GM23338 (cell line): Measurements from ENCODE around the gene MYO6. TPM values are rescaled to one million over a fixed set of nuclear protein-coding genes. Genes with fewer than 3 reads are reported as not detected.

ENCODE experiments used
- ATAC-seq: fragments of 200-7000 bp; cut with Tn5 transposase; 3 replicates; pipeline ENCODE4 v1.9.1; 2020
- DNase-seq: peaks from one replicate; pipeline ENCODE4 v3.0.0-alpha.2; 2015; ENCODE audit warnings: low spot score
- H2AFZ ChIP-seq: fragments of 200-600 bp; sonication (generic); 2 replicates; pipeline ENCODE4 v1.8.0; 2016; ENCODE audit warnings: antibody characterized with exemption, mild to moderate bottlenecking, moderate library complexity
- H3F3A ChIP-seq: fragments of 200-600 bp; sonication (generic); replicated peaks from 2 replicates; pipeline ENCODE4 v1.8.0; 2017; ENCODE audit warnings: antibody characterized with exemption, mixed run types, low read depth
- H3K27ac ChIP-seq: fragments of 200-600 bp; sonication (generic); 2 replicates; pipeline ENCODE4 v1.6.1; 2016; ENCODE audit warnings: low read depth
- H3K27me3 ChIP-seq: fragments of 200-600 bp; sonication (generic); 2 replicates; pipeline ENCODE4 v1.8.0; 2016; ENCODE audit warnings: mild to moderate bottlenecking, mixed run types, moderate library complexity; ENCODE audit not compliant: insufficient read depth
- H3K36me3 ChIP-seq: fragments of 200-600 bp; sonication (generic); 2 replicates; pipeline ENCODE4 v1.8.0; 2016; ENCODE audit warnings: mild to moderate bottlenecking; ENCODE audit not compliant: insufficient read depth
- H3K4me1 ChIP-seq: fragments of 200-600 bp; sonication (generic); 2 replicates; pipeline ENCODE4 v1.8.0; 2016; ENCODE audit warnings: mild to moderate bottlenecking, moderate library complexity; ENCODE audit not compliant: insufficient read depth
- H3K4me2 ChIP-seq: fragments of 200-600 bp; sonication (generic); 2 replicates; pipeline ENCODE4 v1.7.1; 2017; ENCODE audit warnings: mixed run types
- H3K4me3 ChIP-seq: fragments of 200-600 bp; sonication (generic); 2 replicates; pipeline ENCODE4 v1.6.1; 2016; ENCODE audit warnings: mixed run types
- H3K79me2 ChIP-seq: fragments of 200-600 bp; sonication (generic); replicated peaks from 2 replicates; pipeline ENCODE4 v1.8.0; 2017; ENCODE audit warnings: mild to moderate bottlenecking; ENCODE audit not compliant: insufficient read depth
- H3K9me2 ChIP-seq: fragments of 200-600 bp; sonication (generic); 2 replicates; pipeline ENCODE4 v1.8.0; 2017; ENCODE audit not compliant: insufficient read depth
- H4K20me1 ChIP-seq: fragments of 200-600 bp; sonication (generic); replicated peaks from 2 replicates; pipeline ENCODE4 v1.8.0; 2017; ENCODE audit warnings: mild to moderate bottlenecking; ENCODE audit not compliant: insufficient read depth
- H3K27ac Mint-ChIP-seq: 2 replicates; pipeline ENCODE4 v1.8.0; 2020; ENCODE audit warnings: inconsistent platforms, mild to moderate bottlenecking, moderate library complexity, mixed read lengths
- H3K27me3 Mint-ChIP-seq: 3 replicates; pipeline ENCODE4 v1.8.0; 2022; ENCODE audit warnings: low read depth, mild to moderate bottlenecking, moderate library complexity, mixed read lengths, inconsistent platforms; ENCODE audit not compliant: insufficient read depth, poor library complexity
- H3K36me3 Mint-ChIP-seq: 3 replicates; pipeline ENCODE4 v1.8.0; 2021; ENCODE audit warnings: low read depth, mild to moderate bottlenecking, inconsistent platforms, moderate library complexity, mixed read lengths
- H3K4me1 Mint-ChIP-seq: 3 replicates; pipeline ENCODE4 v1.8.0; 2020; ENCODE audit warnings: mild to moderate bottlenecking, inconsistent platforms, mixed read lengths
- H3K4me3 Mint-ChIP-seq: 3 replicates; pipeline ENCODE4 v1.8.0; 2021; ENCODE audit warnings: moderate library complexity, mild to moderate bottlenecking, inconsistent platforms, mixed read lengths
- H3K9me3 Mint-ChIP-seq: 3 replicates; pipeline ENCODE4 v1.8.0; 2020; ENCODE audit warnings: moderate library complexity, mild to moderate bottlenecking, inconsistent platforms, mixed read lengths
- CTCF ChIP-seq, 2 experiments: fragments of 200-600 bp in 1 of 2; sonication (generic) in 1 of 2; conservative IDR thresholded peaks; 2 replicates each; pipeline versions ENCODE4 v1.5.1 to v1.6.1; 2016 to 2017; ENCODE audit warnings: antibody characterized with exemption in 2 of 2, low read depth in 2 of 2, mild to moderate bottlenecking in 2 of 2, moderate library complexity in 1 of 2
- EZH2 ChIP-seq: fragments of 200-600 bp; sonication (generic); IDR thresholded peaks from one replicate; pipeline ENCODE4 v1.8.0; 2017; ENCODE audit warnings: antibody characterized with exemption, mild to moderate bottlenecking, low read depth; ENCODE audit not compliant: unreplicated experiment
- JUNB ChIP-seq: IDR thresholded peaks from one replicate; pipeline ENCODE4 v1.6.1; 2016; ENCODE audit warnings: antibody characterized with exemption; ENCODE audit not compliant: unreplicated experiment
- POLR2AphosphoS5 ChIP-seq: IDR thresholded peaks from 2 replicates; pipeline ENCODE4 v1.6.1; 2016; ENCODE audit warnings: antibody characterized with exemption, low read depth
- ZNF331 ChIP-seq: fragments of 250-450 bp; sonication (Bioruptor Pico); IDR thresholded peaks from 2 replicates; pipeline ENCODE4 v1.5.0; 2020; ENCODE audit warnings: low read depth, mild to moderate bottlenecking, moderate library complexity
- polyA plus RNA-seq: library from polyadenylated mRNA; unstranded; fragments of >200 nt; fragmentation: Nextera tagmentation; extraction: Ambion mirVana; gene quantifications from 2 replicates; pipeline ENCODE4 v1.2.1, GENCODE V29; 2016
- total RNA-seq: library from RNA; depleted of rRNA; stranded (reverse); fragments of >200 nt; shearing (Covaris generic); gene quantifications from 2 replicates; pipeline ENCODE4 v1.2.3, GENCODE V29; 2014
- TF ChIP-seq, protein P1 (sequence below): IDR thresholded peaks from one replicate; pipeline ENCODE4 v1.6.1; 2018; ENCODE audit warnings: antibody characterized with exemption; ENCODE audit not compliant: unreplicated experiment

MYO6 gene
- total and polyA plus RNA-seq, 2 experiments from 2014 or later, result 21.8 to 33.0 TPM

GRCh38 chr6:75766387-75766786, 17.3 kb downstream of the MYO6 start:
- Histone ChIP-seq H2AFZ (no peak overlapping the region), H3K4me3 (no peak overlapping the region), H3K27ac (no peak overlapping the region), H4K20me1 (peaks cover 19% of the 10 kb centered on the region), H3F3A (no peaks in the 10 kb centered on the region), H3K9me2 (no peaks in the 10 kb centered on the region), H3K27me3 (no peaks in the 10 kb centered on the region), H3K36me3 (no peaks in the 10 kb centered on the region), H3K4me2 (no peak overlapping the region), H3K4me1 (no peaks in the 10 kb centered on the region), H3K79me2 (peaks cover 10% of the 10 kb centered on the region)
- H3K27ac Mint-ChIP-seq, result no peak overlapping the region
- peaks cover 5% of the 10 kb centered on the region for H3K4me1 Mint-ChIP-seq
- no peak overlapping the region for H3K4me3 Mint-ChIP-seq
- ATAC-seq, result no peak
- H3K27me3 Mint-ChIP-seq, result peaks cover 4% of the 10 kb centered on the region
- TF ChIP-seq POLR2AphosphoS5 (no peak), CTCF (conservative IDR thresholded peaks at IDR 0.05; ENCODE audit: low read depth in 2 of 2) (no peak), EZH2 (no peak), ZNF331 (CRISPR knock-in tag) (no peak), JUNB (no peak)
- TF ChIP-seq, protein P1, sequence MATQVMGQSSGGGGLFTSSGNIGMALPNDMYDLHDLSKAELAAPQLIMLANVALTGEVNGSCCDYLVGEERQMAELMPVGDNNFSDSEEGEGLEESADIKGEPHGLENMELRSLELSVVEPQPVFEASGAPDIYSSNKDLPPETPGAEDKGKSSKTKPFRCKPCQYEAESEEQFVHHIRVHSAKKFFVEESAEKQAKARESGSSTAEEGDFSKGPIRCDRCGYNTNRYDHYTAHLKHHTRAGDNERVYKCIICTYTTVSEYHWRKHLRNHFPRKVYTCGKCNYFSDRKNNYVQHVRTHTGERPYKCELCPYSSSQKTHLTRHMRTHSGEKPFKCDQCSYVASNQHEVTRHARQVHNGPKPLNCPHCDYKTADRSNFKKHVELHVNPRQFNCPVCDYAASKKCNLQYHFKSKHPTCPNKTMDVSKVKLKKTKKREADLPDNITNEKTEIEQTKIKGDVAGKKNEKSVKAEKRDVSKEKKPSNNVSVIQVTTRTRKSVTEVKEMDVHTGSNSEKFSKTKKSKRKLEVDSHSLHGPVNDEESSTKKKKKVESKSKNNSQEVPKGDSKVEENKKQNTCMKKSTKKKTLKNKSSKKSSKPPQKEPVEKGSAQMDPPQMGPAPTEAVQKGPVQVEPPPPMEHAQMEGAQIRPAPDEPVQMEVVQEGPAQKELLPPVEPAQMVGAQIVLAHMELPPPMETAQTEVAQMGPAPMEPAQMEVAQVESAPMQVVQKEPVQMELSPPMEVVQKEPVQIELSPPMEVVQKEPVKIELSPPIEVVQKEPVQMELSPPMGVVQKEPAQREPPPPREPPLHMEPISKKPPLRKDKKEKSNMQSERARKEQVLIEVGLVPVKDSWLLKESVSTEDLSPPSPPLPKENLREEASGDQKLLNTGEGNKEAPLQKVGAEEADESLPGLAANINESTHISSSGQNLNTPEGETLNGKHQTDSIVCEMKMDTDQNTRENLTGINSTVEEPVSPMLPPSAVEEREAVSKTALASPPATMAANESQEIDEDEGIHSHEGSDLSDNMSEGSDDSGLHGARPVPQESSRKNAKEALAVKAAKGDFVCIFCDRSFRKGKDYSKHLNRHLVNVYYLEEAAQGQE, result no peak
- H3K36me3 Mint-ChIP-seq, result no peaks in the 10 kb centered on the region; the same call in 2 of the 3 replicates
- DNase-seq, result no peak
- no peaks in the 10 kb centered on the region for H3K9me3 Mint-ChIP-seq

GRCh38 chr6:75770844-75771243, 21.8 kb downstream of the MYO6 start:
- no peak overlapping the region for H3K27ac Mint-ChIP-seq
- ATAC-seq, result no peak
- TF ChIP-seq, protein P1, result no peak

More at GRCh38 chr6:75770844-75771243, 21.8 kb downstream of the MYO6 start:
- Histone ChIP-seq H3K36me3 (no peaks in the 10 kb centered on the region), H3K79me2 (0 out of 2 replicates have a peak, but pooled peaks cover 4% of the 10 kb centered on the region), H3K27ac (peak overlapping the region; percentile 6; the same call in 1 of the 2 replicates), H3K4me1 (no peaks in the 10 kb centered on the region), H3K4me2 (no peak overlapping the region), H3K27me3 (no peaks in the 10 kb centered on the region), H2AFZ (no peak overlapping the region), H3K9me2 (no peaks in the 10 kb centered on the region), H3K4me3 (no peak overlapping the region), H3F3A (no peaks in the 10 kb centered on the region), H4K20me1 (peaks cover 13% of the 10 kb centered on the region)
- peaks cover 2% of the 10 kb centered on the region; the same call in 2 of the 3 replicates for H3K4me1 Mint-ChIP-seq
- no peaks in the 10 kb centered on the region for H3K9me3 Mint-ChIP-seq
- peaks cover 4% of the 10 kb centered on the region for H3K27me3 Mint-ChIP-seq
- H3K4me3 Mint-ChIP-seq, result no peak overlapping the region
- no peaks in the 10 kb centered on the region for H3K36me3 Mint-ChIP-seq
- no peak for DNase-seq
